ENCODE results near the gene TSACC.

The TSACC gene

GRCh38 chr1:156298852-156299357 lies 39.4 kb upstream of the TSACC start, which contains the start of gene VHLL:
Gene VHLL, minus strand, starts transcription at chr1:156299307. Its CDS starts 118 bp downstream, at chr1:156299189.
- no peaks in the 10 kb centered on the region for H3K4me1 ChIP-seq (ENCODE audit: insufficient read depth, insufficient read length)
- H3K9ac ChIP-seq (ENCODE audit: insufficient read length, low read depth), result no peak within 1 kb of the TSS
- no peak within 1 kb of the TSS for H3K4me3 ChIP-seq (ENCODE audit: insufficient read length, low read depth)
- DNase-seq (ENCODE audit: low read depth, low spot score), result no peak
- H3K36me3 ChIP-seq (ENCODE audit: insufficient read depth, insufficient read length, low read length), result peaks cover 16% of the 10 kb centered on the region
- TF ChIP-seq ZNF274 (IDR thresholded peaks at IDR 0.05; ENCODE audit: low read depth, low read length), result no peak
- no peak for TF ChIP-seq YY1 (IDR thresholded peaks at IDR 0.05; ENCODE audit: insufficient read depth, insufficient read length)
- TF ChIP-seq SUZ12 (IDR thresholded peaks at IDR 0.05; ENCODE audit: extremely low read depth, insufficient read depth, insufficient read length), result no peak
- H3K9me3 ChIP-seq (ENCODE audit: insufficient read depth, low read length), result no peaks in the 10 kb centered on the region
- H3K27me3 ChIP-seq (ENCODE audit: insufficient read depth, insufficient read length), result no peaks in the 10 kb centered on the region

GRCh38 chr1:156303241-156303640 lies 35.1 kb upstream of the TSACC start:
- Histone ChIP-seq H3K27me3 (ENCODE audit: insufficient read depth, insufficient read length) (no peaks in the 10 kb centered on the region), H3K4me1 (ENCODE audit: insufficient read depth, insufficient read length) (no peaks in the 10 kb centered on the region), H3K4me3 (ENCODE audit: insufficient read length, low read depth) (no peak overlapping the region), H3K9ac (ENCODE audit: insufficient read length, low read depth) (no peak overlapping the region), H3K9me3 (ENCODE audit: insufficient read depth, low read length) (no peaks in the 10 kb centered on the region), H3K36me3 (ENCODE audit: insufficient read depth, insufficient read length, low read length) (peaks cover 47% of the 10 kb centered on the region)
- TF ChIP-seq ZNF274 (IDR thresholded peaks at IDR 0.05; ENCODE audit: low read depth, low read length), result no peak
- no peak for TF ChIP-seq SUZ12 (IDR thresholded peaks at IDR 0.05; ENCODE audit: extremely low read depth, insufficient read depth, insufficient read length)
- TF ChIP-seq YY1 (IDR thresholded peaks at IDR 0.05; ENCODE audit: insufficient read depth, insufficient read length), result no peak
- DNase-seq (ENCODE audit: low read depth, low spot score), result no peak

GRCh38 chr1:156305215-156305614 lies 33.1 kb upstream of the TSACC start:
- H3K9ac ChIP-seq (ENCODE audit: insufficient read length, low read depth), result no peak overlapping the region
- DNase-seq (ENCODE audit: low read depth, low spot score), result no peak
- H3K9me3 ChIP-seq (ENCODE audit: insufficient read depth, low read length), result no peaks in the 10 kb centered on the region
- no peak overlapping the region for H3K4me3 ChIP-seq (ENCODE audit: insufficient read length, low read depth)
- no peaks in the 10 kb centered on the region for H3K4me1 ChIP-seq (ENCODE audit: insufficient read depth, insufficient read length)
- H3K36me3 ChIP-seq (ENCODE audit: insufficient read depth, insufficient read length, low read length), result peaks cover 67% of the 10 kb centered on the region
- no peaks in the 10 kb centered on the region for H3K27me3 ChIP-seq (ENCODE audit: insufficient read depth, insufficient read length)
- TF ChIP-seq ZNF274 (IDR thresholded peaks at IDR 0.05; ENCODE audit: low read depth, low read length), result no peak
- TF ChIP-seq SUZ12 (IDR thresholded peaks at IDR 0.05; ENCODE audit: extremely low read depth, insufficient read depth, insufficient read length), result no peak
- TF ChIP-seq YY1 (IDR thresholded peaks at IDR 0.05; ENCODE audit: insufficient read depth, insufficient read length), result no peak

- no peak for TF ChIP-seq ZNF274 (IDR thresholded peaks at IDR 0.05; ENCODE audit: low read depth, low read length)
- no peak for TF ChIP-seq YY1 (IDR thresholded peaks at IDR 0.05; ENCODE audit: insufficient read depth, insufficient read length)
- no peak for TF ChIP-seq SUZ12 (IDR thresholded peaks at IDR 0.05; ENCODE audit: extremely low read depth, insufficient read depth, insufficient read length)
- DNase-seq (ENCODE audit: low read depth, low spot score), result no peak
- Histone ChIP-seq H3K27me3 (ENCODE audit: insufficient read depth, insufficient read length) (no peaks in the 10 kb centered on the region), H3K9ac (ENCODE audit: insufficient read length, low read depth) (no peak overlapping the region), H3K36me3 (ENCODE audit: insufficient read depth, insufficient read length, low read length) (peaks cover 92% of the 10 kb centered on the region), H3K4me3 (ENCODE audit: insufficient read length, low read depth) (no peak overlapping the region), H3K9me3 (ENCODE audit: insufficient read depth, low read length) (no peaks in the 10 kb centered on the region), H3K4me1 (ENCODE audit: insufficient read depth, insufficient read length) (no peaks in the 10 kb centered on the region)
These were observed 30.2 kb upstream of the TSACC start for GRCh38 chr1:156308078-156308477.

- H3K4me3 ChIP-seq (ENCODE audit: insufficient read length, low read depth), result no peak overlapping the region
- H3K9me3 ChIP-seq (ENCODE audit: insufficient read depth, low read length), result no peaks in the 10 kb centered on the region
- TF ChIP-seq SUZ12 (IDR thresholded peaks at IDR 0.05; ENCODE audit: extremely low read depth, insufficient read depth, insufficient read length), result no peak
- H3K4me1 ChIP-seq (ENCODE audit: insufficient read depth, insufficient read length), result no peaks in the 10 kb centered on the region
- H3K9ac ChIP-seq (ENCODE audit: insufficient read length, low read depth), result no peak overlapping the region
- H3K27me3 ChIP-seq (ENCODE audit: insufficient read depth, insufficient read length), result no peaks in the 10 kb centered on the region
- H3K36me3 ChIP-seq (ENCODE audit: insufficient read depth, insufficient read length, low read length), result peaks cover 93% of the 10 kb centered on the region
- DNase-seq (ENCODE audit: low read depth, low spot score), result no peak
These were observed 27.4 kb upstream of the TSACC start for GRCh38 chr1:156310962-156311361.

GRCh38 chr1:156316909-156317308 lies 21.4 kb upstream of the TSACC start:
- no peak overlapping the region for H3K4me3 ChIP-seq (ENCODE audit: insufficient read length, low read depth)
- H3K4me1 ChIP-seq (ENCODE audit: insufficient read depth, insufficient read length), result no peaks in the 10 kb centered on the region
- no peaks in the 10 kb centered on the region for H3K27me3 ChIP-seq (ENCODE audit: insufficient read depth, insufficient read length)
- no peak for DNase-seq (ENCODE audit: low read depth, low spot score)
- H3K36me3 ChIP-seq (ENCODE audit: insufficient read depth, insufficient read length, low read length), result peaks cover 96% of the 10 kb centered on the region
- no peak overlapping the region for H3K9ac ChIP-seq (ENCODE audit: insufficient read length, low read depth)
- TF ChIP-seq SUZ12 (IDR thresholded peaks at IDR 0.05; ENCODE audit: extremely low read depth, insufficient read depth, insufficient read length), result no peak
- no peak for TF ChIP-seq ZNF274 (IDR thresholded peaks at IDR 0.05; ENCODE audit: low read depth, low read length)
- no peaks in the 10 kb centered on the region for H3K9me3 ChIP-seq (ENCODE audit: insufficient read depth, low read length)

GRCh38 chr1:156319664-156320063 lies 18.7 kb upstream of the TSACC start:
- TF ChIP-seq ZNF274 (IDR thresholded peaks at IDR 0.05; ENCODE audit: low read depth, low read length) (no peak), SUZ12 (IDR thresholded peaks at IDR 0.05; ENCODE audit: extremely low read depth, insufficient read depth, insufficient read length) (no peak), YY1 (IDR thresholded peaks at IDR 0.05; ENCODE audit: insufficient read depth, insufficient read length) (no peak)
- H3K4me3 ChIP-seq (ENCODE audit: insufficient read length, low read depth), result no peak overlapping the region
- no peaks in the 10 kb centered on the region for H3K9me3 ChIP-seq (ENCODE audit: insufficient read depth, low read length)
- no peak overlapping the region for H3K9ac ChIP-seq (ENCODE audit: insufficient read length, low read depth)
- H3K4me1 ChIP-seq (ENCODE audit: insufficient read depth, insufficient read length), result no peaks in the 10 kb centered on the region
- DNase-seq (ENCODE audit: low read depth, low spot score), result no peak
- no peaks in the 10 kb centered on the region for H3K27me3 ChIP-seq (ENCODE audit: insufficient read depth, insufficient read length)
- H3K36me3 ChIP-seq (ENCODE audit: insufficient read depth, insufficient read length, low read length), result peaks cover 95% of the 10 kb centered on the region

Measured in NT2/D1 (cell line).